Measurements from ENCODE around the gene WDPCP. TPM values are rescaled to one million over a fixed set of nuclear protein-coding genes. Genes with fewer than 3 reads are reported as not detected.

WDPCP gene
- total and polyA plus RNA-seq, 4 donors, result 1.1 to 7.6 (median 2.7) TPM

- Histone ChIP-seq H3K27ac (ENCODE audit: low read depth in 1 of 2, low read length in 2 of 2) (no peak overlapping the region), H3K9me3 (ENCODE audit: control insufficient read depth in 4 of 4, low read length in 3 of 4) (peaks cover 3 to 10% (median 7%) of the 10 kb centered on the region in 4 donors), H3K4me1 (ENCODE audit: control insufficient read depth in 4 of 4, insufficient read depth in 4 of 4, low read length in 3 of 4) (no peaks in the 10 kb centered on the region), H3K9ac (ENCODE audit: low read depth in 1 of 2, low read length in 2 of 2) (no peak overlapping the region), H3K36me3 (ENCODE audit: control insufficient read depth in 4 of 4, insufficient read depth in 3 of 4, low read depth in 1 of 4, low read length in 3 of 4) (no peaks in the 10 kb centered on the region), H3K27me3 (ENCODE audit: control insufficient read depth in 4 of 4, insufficient read depth in 4 of 4, low read length in 3 of 4) (no peaks in the 10 kb centered on the region), H3K4me3 (ENCODE audit: low read depth in 1 of 3, low read length in 3 of 3) (no peak overlapping the region)
- no peak for DNase-seq (ENCODE audit: low spot score)
- TF ChIP-seq RAD21 (IDR thresholded peaks at IDR 0.05), result no peak
- TF ChIP-seq HNF4G (IDR thresholded peaks at IDR 0.05), result no peak
- TF ChIP-seq JUND (IDR thresholded peaks at IDR 0.05), result no peak
- no peak for TF ChIP-seq NR2F2 (IDR thresholded peaks at IDR 0.05)
- TF ChIP-seq HNF4A (conservative IDR thresholded peaks at IDR 0.05), result no peak
- no peak for TF ChIP-seq EGR1 (IDR thresholded peaks at IDR 0.05; ENCODE audit: low read depth in 2 of 2)
- TF ChIP-seq CTCF (IDR thresholded peaks at IDR 0.05; ENCODE audit: low read depth, low read length, missing input control), result no peak
- TF ChIP-seq MAX (IDR thresholded peaks at IDR 0.05), result no peak
Measured at GRCh38 chr2:63346411-63346810, 241.9 kb downstream of the WDPCP start.

- no peak overlapping the region for H3K4me3 ChIP-seq (ENCODE audit: low read depth in 1 of 3, low read length in 3 of 3)
Measured at GRCh38 chr2:63345285-63345633, 243.0 kb downstream of the WDPCP start.

GRCh38 chr2:63344575-63345284 lies 243.5 kb downstream of the WDPCP start:
- H3K36me3 ChIP-seq (ENCODE audit: control insufficient read depth in 4 of 4, insufficient read depth in 3 of 4, low read depth in 1 of 4, low read length in 3 of 4), result no peaks in the 10 kb centered on the region
- H3K4me1 ChIP-seq (ENCODE audit: control insufficient read depth in 4 of 4, insufficient read depth in 4 of 4, low read length in 3 of 4), result no peaks in the 10 kb centered on the region
- WGBS, result 96% methylated on average over 2 of the region's 2 CpGs
- H3K4me3 ChIP-seq (ENCODE audit: low read depth in 1 of 3, low read length in 3 of 3), result no peak overlapping the region
- peaks cover 3 to 10% (median 7%) of the 10 kb centered on the region in 4 donors for H3K9me3 ChIP-seq (ENCODE audit: control insufficient read depth in 4 of 4, low read length in 3 of 4)
- no peak overlapping the region for H3K27ac ChIP-seq (ENCODE audit: low read depth in 1 of 2, low read length in 2 of 2)
- no peak for DNase-seq (ENCODE audit: low spot score)
- no peaks in the 10 kb centered on the region for H3K27me3 ChIP-seq (ENCODE audit: control insufficient read depth in 4 of 4, insufficient read depth in 4 of 4, low read length in 3 of 4)
- H3K9ac ChIP-seq (ENCODE audit: low read depth in 1 of 2, low read length in 2 of 2), result no peak overlapping the region
- TF ChIP-seq JUND (IDR thresholded peaks at IDR 0.05), result no peak
- TF ChIP-seq YY1 (IDR thresholded peaks at IDR 0.05), result no peak
- TF ChIP-seq RAD21 (IDR thresholded peaks at IDR 0.05), result no peak
- TF ChIP-seq TAF1 (conservative IDR thresholded peaks at IDR 0.05), result no peak
- TF ChIP-seq EGR1 (IDR thresholded peaks at IDR 0.05; ENCODE audit: low read depth in 2 of 2), result no peak
- TF ChIP-seq RXRA (IDR thresholded peaks at IDR 0.05), result no peak
- TF ChIP-seq GABPA (IDR thresholded peaks at IDR 0.05 in 1 of 2, conservative IDR thresholded peaks at IDR 0.05 in 1 of 2), result no peak
- TF ChIP-seq CTCF (IDR thresholded peaks at IDR 0.05; ENCODE audit: low read depth, low read length, missing input control), result no peak
- TF ChIP-seq ZBTB33 (IDR thresholded peaks at IDR 0.05), result no peak
- no peak for TF ChIP-seq REST (IDR thresholded peaks at IDR 0.05)
- TF ChIP-seq HNF4A (conservative IDR thresholded peaks at IDR 0.05), result no peak
- TF ChIP-seq NR2F2 (IDR thresholded peaks at IDR 0.05), result no peak
- TF ChIP-seq FOXA2 (IDR thresholded peaks at IDR 0.05), result no peak
- TF ChIP-seq HNF4G (IDR thresholded peaks at IDR 0.05), result no peak
- TF ChIP-seq SP1 (IDR thresholded peaks at IDR 0.05), result no peak

More at GRCh38 chr2:63345285-63345633, 243.0 kb downstream of the WDPCP start:
- no peaks in the 10 kb centered on the region for H3K4me1 ChIP-seq (ENCODE audit: control insufficient read depth in 4 of 4, insufficient read depth in 4 of 4, low read length in 3 of 4)
- 99% methylated on average over 1 of the region's 1 CpG for WGBS
- no peak overlapping the region for H3K9ac ChIP-seq (ENCODE audit: low read depth in 1 of 2, low read length in 2 of 2)
- no peak for DNase-seq (ENCODE audit: low spot score)
- no peak overlapping the region for H3K27ac ChIP-seq (ENCODE audit: low read depth in 1 of 2, low read length in 2 of 2)
- no peaks in the 10 kb centered on the region for H3K27me3 ChIP-seq (ENCODE audit: control insufficient read depth in 4 of 4, insufficient read depth in 4 of 4, low read length in 3 of 4)
- no peaks in the 10 kb centered on the region for H3K36me3 ChIP-seq (ENCODE audit: control insufficient read depth in 4 of 4, insufficient read depth in 3 of 4, low read depth in 1 of 4, low read length in 3 of 4)
- TF ChIP-seq HNF4A (conservative IDR thresholded peaks at IDR 0.05), result no peak
- TF ChIP-seq MAX (IDR thresholded peaks at IDR 0.05), result no peak
- peaks cover 3 to 10% (median 7%) of the 10 kb centered on the region in 4 donors for H3K9me3 ChIP-seq (ENCODE audit: control insufficient read depth in 4 of 4, low read length in 3 of 4)
